HEK293 (cell line): Measurements from ENCODE around the gene JAM2.
"Not testable (repeated sequence)": the region's sequence is repeated elsewhere in the genome, so short reads cannot be mapped to it uniquely, and the experiment has no call there.

Experiments used
- CTCF ChIA-PET: fragments of 350-600 bp; formaldehyde crosslinking; extraction: SDS; loops from one replicate; lab custom pipeline; 2021; ENCODE audit warnings: antibody characterized with exemption; lab: Yijun Ruan, JAX
- POLR2A ChIA-PET: fragments of 300-600 bp; formaldehyde crosslinking; extraction: SDS; loops from one replicate; lab custom pipeline; 2020; ENCODE audit warnings: antibody characterized with exemption, inconsistent platforms; lab: Yijun Ruan, JAX
- H3K27ac ChIP-seq: fragments of 200-500 bp; sonication (Bioruptor generic); 2 replicates; pipeline ENCODE4 v1.5.1; 2014; ENCODE audit warnings: low read depth, low read length, control low read depth, inconsistent platforms; ENCODE audit errors: extremely low read depth
- H3K36me3 ChIP-seq, 2 experiments: fragments of 200-500 bp in 1 of 2; sonication (Bioruptor generic) in 1 of 2; 1 replicate in 1 of 2; 2 replicates in 1 of 2; pipeline ENCODE4 v1.5.1; 2014 to 2017; ENCODE audit warnings: inconsistent platforms in 2 of 2, low read length in 2 of 2; ENCODE audit not compliant: control insufficient read depth in 2 of 2, insufficient read depth in 1 of 2
- H3K4me1 ChIP-seq: fragments of 200-500 bp; sonication (Bioruptor generic); 2 replicates; pipeline ENCODE4 v1.5.1; 2014; ENCODE audit warnings: mild to moderate bottlenecking, low read length, inconsistent platforms; ENCODE audit not compliant: control insufficient read depth, insufficient read depth
- H3K4me3 ChIP-seq: 2 replicates; pipeline ENCODE4 v1.5.1; 2011; ENCODE audit warnings: low read depth, mild to moderate bottlenecking, control low read depth, low read length, moderate library complexity
- H3K9me3 ChIP-seq: fragments of 200-500 bp; sonication (Bioruptor generic); 2 replicates; pipeline ENCODE4 v1.5.1; 2014; ENCODE audit warnings: low read depth, low read length, inconsistent platforms; ENCODE audit not compliant: control insufficient read depth, insufficient read depth
- EGR2 ChIP-seq: fragments of 450-650 bp; formaldehyde crosslinking; IDR thresholded peaks from 2 replicates; pipeline ENCODE4 v1.5.1; 2016; ENCODE audit warnings: low read depth, missing biosample characterization, missing genetic modification characterization
- OSR2 ChIP-seq: fragments of 450-650 bp; formaldehyde crosslinking; IDR thresholded peaks from 2 replicates; pipeline ENCODE4 v1.5.1; 2016; ENCODE audit warnings: missing biosample characterization, missing genetic modification characterization
- PATZ1 ChIP-seq: fragments of 450-650 bp; formaldehyde crosslinking; IDR thresholded peaks from 2 replicates; pipeline ENCODE4 v1.5.1; 2016; ENCODE audit warnings: missing biosample characterization, missing genetic modification characterization
- YY1 ChIP-seq: fragments of 450-650 bp; formaldehyde crosslinking; IDR thresholded peaks from 2 replicates; pipeline ENCODE4 v1.5.1; 2018; ENCODE audit warnings: missing biosample characterization, missing genetic modification characterization
- ZBTB26 ChIP-seq: fragments of 450-650 bp; formaldehyde crosslinking; optimal IDR thresholded peaks from 2 replicates; pipeline ENCODE3; 2016; ENCODE audit warnings: missing biosample characterization, mild to moderate bottlenecking, missing genetic modification characterization
- ZBTB8A ChIP-seq: fragments of 450-650 bp; formaldehyde crosslinking; IDR thresholded peaks from 2 replicates; pipeline ENCODE4 v1.5.1; 2016; ENCODE audit warnings: missing biosample characterization, missing genetic modification characterization
- ZEB2 ChIP-seq: fragments of 450-650 bp; formaldehyde crosslinking; IDR thresholded peaks from 2 replicates; pipeline ENCODE4 v1.5.1; 2016; ENCODE audit warnings: missing biosample characterization, missing genetic modification characterization
- ZNF140 ChIP-seq: fragments of 450-650 bp; formaldehyde crosslinking; IDR thresholded peaks from 2 replicates; pipeline ENCODE4 v1.5.1; 2016; ENCODE audit warnings: missing biosample characterization, missing genetic modification characterization
- ZNF175 ChIP-seq: fragments of 450-650 bp; formaldehyde crosslinking; IDR thresholded peaks from 2 replicates; pipeline ENCODE4 v1.5.1; 2016; ENCODE audit warnings: missing biosample characterization, missing genetic modification characterization
- ZNF18 ChIP-seq: fragments of 450-650 bp; formaldehyde crosslinking; IDR thresholded peaks from 2 replicates; pipeline ENCODE4 v1.5.1; 2016; ENCODE audit warnings: missing biosample characterization, missing genetic modification characterization
- ZNF2 ChIP-seq: fragments of 450-650 bp; formaldehyde crosslinking; IDR thresholded peaks from 2 replicates; pipeline ENCODE4 v1.5.1; 2016; ENCODE audit warnings: missing biosample characterization, missing genetic modification characterization
- ZNF274 ChIP-seq, 2 experiments: fragments of 200-500 bp in 1 of 2; fragments of 450-650 bp in 1 of 2; sonication (Bioruptor generic) in 1 of 2; formaldehyde crosslinking in 1 of 2; IDR thresholded peaks; 2 replicates each; pipeline versions ENCODE4 v1.5.1 to v1.6.1; 2014 to 2016; ENCODE audit warnings: borderline replicate concordance in 1 of 2, inconsistent platforms in 1 of 2, low read length in 1 of 2, missing biosample characterization in 1 of 2, missing genetic modification characterization in 1 of 2
- ZNF292 ChIP-seq: fragments of 450-650 bp; formaldehyde crosslinking; IDR thresholded peaks from 2 replicates; pipeline ENCODE4 v1.5.1; 2016; ENCODE audit warnings: low read depth, missing biosample characterization, missing genetic modification characterization, borderline replicate concordance
- ZNF350 ChIP-seq: fragments of 450-650 bp; formaldehyde crosslinking; IDR thresholded peaks from 2 replicates; pipeline ENCODE4 v1.5.0; 2017; ENCODE audit warnings: missing biosample characterization, mild to moderate bottlenecking, missing genetic modification characterization
- ZNF433 ChIP-seq: fragments of 450-650 bp; formaldehyde crosslinking; IDR thresholded peaks from 2 replicates; pipeline ENCODE4 v1.5.1; 2016; ENCODE audit warnings: missing biosample characterization, missing genetic modification characterization, low read depth
- ZNF701 ChIP-seq: fragments of 450-650 bp; formaldehyde crosslinking; IDR thresholded peaks from 2 replicates; pipeline ENCODE4 v1.5.1; 2016; ENCODE audit warnings: missing biosample characterization, missing genetic modification characterization

Gene JAM2

GRCh38 chr21:25689226-25689625, 50.2 kb downstream of the JAM2 start:
- ChIA-PET POLR2A (no interaction called here), CTCF (interaction anchor here (0.6 to 1.7 kb wide), 3 partner anchors 13 to 114 kb away, joined by 3 to 5 read pairs (median 3); no protein-coding TSS in a partner anchor)
- Histone ChIP-seq H3K27ac (no peak overlapping the region), H3K4me3 (no peak overlapping the region), H3K36me3 (no peaks in the 10 kb centered on the region), H3K4me1 (no peaks in the 10 kb centered on the region), H3K9me3 (no peaks in the 10 kb centered on the region)
- no peak for TF ChIP-seq ZNF292 (tag by site-specific recombination)
- TF ChIP-seq ZNF433 (tag by site-specific recombination) = no peak
- TF ChIP-seq ZNF18 (tag by site-specific recombination) = no peak

GRCh38 chr21:25691976-25692375, 52.9 kb downstream of the JAM2 start:
- H3K36me3 ChIP-seq = no peaks in the 10 kb centered on the region
- TF ChIP-seq ZBTB8A (no peak), ZEB2 (tag by site-specific recombination) (no peak), ZNF701 (no peak), EGR2 (tag by site-specific recombination) (no peak), ZNF140 (tag by site-specific recombination) (no peak)
- H3K27ac ChIP-seq = no peak overlapping the region
- POLR2A ChIA-PET = no interaction called here
- CTCF ChIA-PET = no interaction called here
- H3K4me3 ChIP-seq = no peak overlapping the region
- H3K9me3 ChIP-seq = no peaks in the 10 kb centered on the region
- H3K4me1 ChIP-seq = no peaks in the 10 kb centered on the region

GRCh38 chr21:25695461-25695860, 56.4 kb downstream of the JAM2 start:
- H3K27ac ChIP-seq, H3K4me3 ChIP-seq, POLR2A ChIA-PET, H3K4me1 ChIP-seq, H3K36me3 ChIP-seq, H3K9me3 ChIP-seq, CTCF ChIA-PET: not testable (repeated sequence)

- Histone ChIP-seq H3K9me3 (no peaks in the 10 kb centered on the region), H3K4me1 (no peaks in the 10 kb centered on the region), H3K27ac (no peak overlapping the region), H3K4me3 (no peak overlapping the region)
- POLR2A ChIA-PET = no interaction called here
- TF ChIP-seq ZNF140 (tag by site-specific recombination) (no peak), ZNF175 (tag by site-specific recombination) (no peak), ZNF350 (tag by site-specific recombination) (no peak), ZNF274 (IDR thresholded peaks at IDR 0.05; ENCODE audit: low read length) (no peak), ZNF274 (tag by site-specific recombination; IDR thresholded peaks at IDR 0.05; ENCODE audit: borderline replicate concordance) (no peak), YY1 (no peak), ZBTB26 (no peak), OSR2 (tag by site-specific recombination) (no peak), ZNF2 (tag by site-specific recombination) (no peak), PATZ1 (tag by site-specific recombination) (no peak)
- TF ChIP-seq, all 188 proteins: peak for 0
- no peaks in the 10 kb centered on the region for H3K36me3 ChIP-seq
- CTCF ChIA-PET = interaction anchor here (6.4 kb wide), 1 partner anchor 92 kb away, joined by 24 read pairs; no protein-coding TSS in a partner anchor
These were observed 61.7 kb downstream of the JAM2 start for GRCh38 chr21:25700741-25701140.
